Gastroesophageal sphincter (tissue), 4 donors: Measurements from ENCODE around the gene GPR143. TPM values are rescaled to one million over a fixed set of nuclear protein-coding genes. Genes with fewer than 3 reads are reported as not detected.

Source experiments
- ATAC-seq: fragments of 150-250 bp; one replicate; pipeline ENCODE4 v1.9.1; 2016; ENCODE audit warnings: mild to moderate bottlenecking, moderate library complexity
- H3K27ac ChIP-seq, 4 donors: fragments of 200-600 bp; sonication (generic) in 3 of 4; 1 replicate in 3 of 4; 2 replicates in 1 of 4; pipeline ENCODE4 v1.5.1; 2016 to 2019
- H3K27me3 ChIP-seq: fragments of 200-600 bp; sonication (generic); one replicate; pipeline ENCODE4 v1.5.1; 2019
- H3K36me3 ChIP-seq, 2 donors: fragments of 200-600 bp; sonication (generic); one replicate each; pipeline ENCODE4 v1.5.1; 2019; ENCODE audit warnings: control low read depth in 1 of 2
- H3K4me1 ChIP-seq, 3 donors: fragments of 200-600 bp; sonication (generic); 1 replicate in 2 of 3; 2 replicates in 1 of 3; pipeline ENCODE4 v1.5.1; 2016 to 2019; ENCODE audit warnings: control low read depth in 2 of 3
- H3K4me3 ChIP-seq, 2 donors: fragments of 200-600 bp; sonication (generic); one replicate each; pipeline ENCODE4 v1.5.1; 2019; ENCODE audit warnings: mild to moderate bottlenecking in 1 of 2, moderate library complexity in 1 of 2
- H3K9me3 ChIP-seq, 3 donors: fragments of 200-600 bp; sonication (generic); one replicate each; pipeline ENCODE4 v1.5.1; 2017 to 2019; ENCODE audit warnings: control low read depth in 2 of 3
- EP300 ChIP-seq: sonication (generic); formaldehyde crosslinking; IDR thresholded peaks from one replicate; pipeline ENCODE4 v1.6.1; 2017; ENCODE audit warnings: antibody characterized with exemption, mild to moderate bottlenecking
- POLR2A ChIP-seq, 2 donors: fragments of 450-650 bp; IDR thresholded peaks; one replicate each; pipeline ENCODE4 v1.6.1; 2017; ENCODE audit warnings: antibody characterized with exemption in 2 of 2, mild to moderate bottlenecking in 2 of 2, moderate library complexity in 1 of 2
- POLR2AphosphoS5 ChIP-seq: sonication (generic); formaldehyde crosslinking; IDR thresholded peaks from one replicate; pipeline ENCODE4 v1.6.1; 2017; ENCODE audit warnings: antibody characterized with exemption
- WGBS, 2 donors: methylation state at CpG; one replicate each; pipeline ENCODE4 v1.1.5; 2018; ENCODE audit warnings: low coverage in 1 of 2; 5-methylcytosine and 5-hydroxymethylcytosine counted together
- total RNA-seq, 4 donors: library from RNA; depleted of rRNA; stranded (reverse); fragments of >200 nt; gene quantifications; one replicate each; pipeline ENCODE4 v1.1.0, GENCODE V29; 2016
- TF ChIP-seq, protein P1 (sequence below), 4 experiments: fragments of 200-600 bp in 2 of 4; fragments of 450-650 bp in 2 of 4; sonication (generic) in 1 of 4; IDR thresholded peaks; one replicate each; pipeline ENCODE4 v1.5.1; 2017 to 2019; ENCODE audit warnings: antibody characterized with exemption in 4 of 4, mild to moderate bottlenecking in 2 of 4, moderate library complexity in 2 of 4

GPR143 gene
- total RNA-seq, 4 donors from 2014 or later, result not detected

- TF ChIP-seq, protein P1, sequence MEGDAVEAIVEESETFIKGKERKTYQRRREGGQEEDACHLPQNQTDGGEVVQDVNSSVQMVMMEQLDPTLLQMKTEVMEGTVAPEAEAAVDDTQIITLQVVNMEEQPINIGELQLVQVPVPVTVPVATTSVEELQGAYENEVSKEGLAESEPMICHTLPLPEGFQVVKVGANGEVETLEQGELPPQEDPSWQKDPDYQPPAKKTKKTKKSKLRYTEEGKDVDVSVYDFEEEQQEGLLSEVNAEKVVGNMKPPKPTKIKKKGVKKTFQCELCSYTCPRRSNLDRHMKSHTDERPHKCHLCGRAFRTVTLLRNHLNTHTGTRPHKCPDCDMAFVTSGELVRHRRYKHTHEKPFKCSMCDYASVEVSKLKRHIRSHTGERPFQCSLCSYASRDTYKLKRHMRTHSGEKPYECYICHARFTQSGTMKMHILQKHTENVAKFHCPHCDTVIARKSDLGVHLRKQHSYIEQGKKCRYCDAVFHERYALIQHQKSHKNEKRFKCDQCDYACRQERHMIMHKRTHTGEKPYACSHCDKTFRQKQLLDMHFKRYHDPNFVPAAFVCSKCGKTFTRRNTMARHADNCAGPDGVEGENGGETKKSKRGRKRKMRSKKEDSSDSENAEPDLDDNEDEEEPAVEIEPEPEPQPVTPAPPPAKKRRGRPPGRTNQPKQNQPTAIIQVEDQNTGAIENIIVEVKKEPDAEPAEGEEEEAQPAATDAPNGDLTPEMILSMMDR (IDR thresholded peaks at IDR 0.05), result peak; percentile 64 to 84 (median 69)
- TF ChIP-seq EP300 (no peak), POLR2A (IDR thresholded peaks at IDR 0.05) (no peak), POLR2AphosphoS5 (no peak)
- H3K27ac ChIP-seq, result no peak overlapping the region
- peak; percentile 62 for ATAC-seq
- H3K36me3 ChIP-seq, result peaks cover 0 to 63% of the 10 kb centered on the region in 2 donors
- H3K4me1 ChIP-seq, result no peaks in the 10 kb centered on the region
- WGBS, 2 donors, result 36 to 86% methylated on average over 1 to 10 of the region's 17 CpGs
- no peaks in the 10 kb centered on the region for H3K27me3 ChIP-seq
- no peak overlapping the region for H3K4me3 ChIP-seq
- no peaks in the 10 kb centered on the region for H3K9me3 ChIP-seq
Observed at GRCh38 chrX:9708923-9709553, 56.6 kb downstream of the GPR143 start.

GRCh38 chrX:9708086-9708485 lies 57.6 kb downstream of the GPR143 start:
- no peaks in the 10 kb centered on the region for H3K27me3 ChIP-seq
- TF ChIP-seq, protein P1 (IDR thresholded peaks at IDR 0.05), result no peak
- TF ChIP-seq EP300, result no peak
- TF ChIP-seq POLR2AphosphoS5, result no peak
- TF ChIP-seq POLR2A (IDR thresholded peaks at IDR 0.05), result no peak
- H3K27ac ChIP-seq, result no peak overlapping the region
- H3K36me3 ChIP-seq, result peaks cover 0 to 56% of the 10 kb centered on the region in 2 donors
- no peaks in the 10 kb centered on the region for H3K9me3 ChIP-seq
- H3K4me1 ChIP-seq, result no peaks in the 10 kb centered on the region
- no peak for ATAC-seq
- 97 to 100% methylated on average over 1 to 5 of the region's 10 CpGs for WGBS, 2 donors
- H3K4me3 ChIP-seq, result no peak overlapping the region

DNA sequence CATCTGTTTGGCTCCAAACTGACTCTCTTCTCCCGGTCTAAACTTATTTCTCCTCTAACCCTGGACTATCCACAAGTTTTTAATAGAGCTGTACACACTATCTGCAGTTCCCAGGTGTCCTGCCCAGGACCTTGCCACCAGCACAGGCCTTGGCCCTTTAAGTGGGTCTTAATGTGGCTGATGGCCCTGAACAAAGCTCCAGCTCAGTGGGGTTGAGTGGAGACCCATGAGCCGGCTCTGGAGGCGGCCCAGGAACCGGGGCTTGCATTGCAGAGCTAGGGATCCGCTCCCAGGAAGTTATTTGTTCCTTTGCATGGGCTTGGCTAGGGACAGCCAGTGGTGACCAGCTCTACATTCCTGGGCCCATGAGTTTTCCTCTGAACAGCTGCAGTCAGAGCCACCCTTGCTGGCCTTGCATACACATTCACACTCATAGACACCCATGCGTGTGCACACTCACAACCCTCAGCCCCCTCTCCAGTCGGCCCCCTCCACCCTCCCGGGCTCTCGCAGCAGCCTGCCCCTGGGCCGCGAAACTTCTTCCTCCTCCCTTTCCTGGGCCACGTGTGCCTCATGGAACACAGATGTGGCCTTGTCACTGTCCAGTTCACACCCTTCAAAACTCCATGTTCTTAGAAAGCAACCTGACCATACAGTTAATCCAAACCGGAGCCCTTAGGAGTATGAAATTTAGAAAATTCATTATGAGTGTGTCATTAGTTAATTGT lies 58.2 kb downstream of the GPR143 start:
- no peak for ATAC-seq
- TF ChIP-seq EP300, result no peak
- TF ChIP-seq, protein P1 (IDR thresholded peaks at IDR 0.05), result no peak
- no peak for TF ChIP-seq POLR2A (IDR thresholded peaks at IDR 0.05)
- TF ChIP-seq POLR2AphosphoS5, result no peak
- Histone ChIP-seq H3K4me1 (no peaks in the 10 kb centered on the region), H3K4me3 (no peak overlapping the region), H3K27ac (no peak overlapping the region), H3K27me3 (no peaks in the 10 kb centered on the region), H3K36me3 (peaks cover 0 to 50% of the 10 kb centered on the region in 2 donors), H3K9me3 (no peaks in the 10 kb centered on the region)
- 82% methylated on average over 3 of the region's 13 CpGs; no CpG with 5 or more reads in 1 of the 2 donors for WGBS, 2 donors

DNA sequence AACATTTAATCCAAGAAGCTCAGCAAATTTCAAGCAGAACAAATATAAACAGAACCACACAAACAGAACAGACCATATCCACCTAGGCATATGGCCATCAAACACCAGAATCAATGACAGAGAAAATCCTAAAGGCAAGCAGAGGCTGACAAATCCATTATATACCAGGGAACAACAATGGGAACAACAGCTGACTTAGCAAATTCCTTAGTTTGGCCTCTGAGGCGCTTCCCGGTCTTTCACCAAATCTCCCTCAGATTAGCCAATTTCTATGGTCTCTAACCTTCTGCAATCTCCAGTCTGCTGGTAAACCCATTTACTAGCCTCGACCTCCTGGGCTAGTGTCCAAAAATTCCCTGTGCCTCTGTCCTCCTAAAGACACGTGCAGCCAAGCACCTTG lies 59.2 kb downstream of the GPR143 start:
- H3K27ac ChIP-seq, result no peak overlapping the region
- 59% methylated on average over 3 of the region's 4 CpGs; no CpG with 5 or more reads in 1 of the 2 donors for WGBS, 2 donors
- ATAC-seq, result no peak
- no peak for TF ChIP-seq POLR2AphosphoS5
- TF ChIP-seq POLR2A (IDR thresholded peaks at IDR 0.05), result no peak
- TF ChIP-seq, protein P1 (IDR thresholded peaks at IDR 0.05), result no peak
- no peak for TF ChIP-seq EP300
- H3K36me3 ChIP-seq, result peaks cover 0 to 44% of the 10 kb centered on the region in 2 donors
- no peak overlapping the region for H3K4me3 ChIP-seq
- H3K27me3 ChIP-seq, result no peaks in the 10 kb centered on the region
- H3K9me3 ChIP-seq, result no peaks in the 10 kb centered on the region
- H3K4me1 ChIP-seq, result no peaks in the 10 kb centered on the region
